ENCODE measurements around the gene COL5A1. TPM values are rescaled to one million over a fixed set of nuclear protein-coding genes. Genes with fewer than 3 reads are reported as not detected.

The COL5A1 gene
- total RNA-seq, 1 donor from 2014 or later: 1,552 TPM

- H3K27me3 Mint-ChIP-seq (ENCODE audit: unreplicated experiment): no peaks in the 10 kb centered on the region
- TF ChIP-seq CTCF (IDR thresholded peaks at IDR 0.05): no peak
- peaks cover 46% of the 10 kb centered on the region for H3K4me1 Mint-ChIP-seq (ENCODE audit: unreplicated experiment)
- H3K4me3 Mint-ChIP-seq (ENCODE audit: unreplicated experiment): no peak overlapping the region
- H3K36me3 Mint-ChIP-seq (ENCODE audit: unreplicated experiment): peaks cover 2% of the 10 kb centered on the region
- no peak for DNase-seq (ENCODE audit: extremely low spot score, unreplicated experiment)
- no peak overlapping the region for H3K27ac Mint-ChIP-seq (ENCODE audit: unreplicated experiment)
- no peaks in the 10 kb centered on the region for H3K9me3 Mint-ChIP-seq (ENCODE audit: unreplicated experiment)
Measured at GRCh38 chr9:134685784-134686183, 44.2 kb downstream of the COL5A1 start.

GRCh38 chr9:134686896-134687295, 45.3 kb downstream of the COL5A1 start:
- Mint-ChIP-seq H3K4me3 (ENCODE audit: unreplicated experiment) (no peak overlapping the region), H3K36me3 (ENCODE audit: unreplicated experiment) (peaks cover 4% of the 10 kb centered on the region), H3K27me3 (ENCODE audit: unreplicated experiment) (no peaks in the 10 kb centered on the region), H3K4me1 (ENCODE audit: unreplicated experiment) (peaks cover 43% of the 10 kb centered on the region), H3K27ac (ENCODE audit: unreplicated experiment) (no peak overlapping the region), H3K9me3 (ENCODE audit: unreplicated experiment) (no peaks in the 10 kb centered on the region)
- TF ChIP-seq CTCF (IDR thresholded peaks at IDR 0.05): no peak
- DNase-seq (ENCODE audit: extremely low spot score, unreplicated experiment): no peak

GRCh38 chr9:134687556-134687955, 46.0 kb downstream of the COL5A1 start:
- Mint-ChIP-seq H3K36me3 (ENCODE audit: unreplicated experiment) (peaks cover 8% of the 10 kb centered on the region), H3K9me3 (ENCODE audit: unreplicated experiment) (no peaks in the 10 kb centered on the region), H3K27me3 (ENCODE audit: unreplicated experiment) (no peaks in the 10 kb centered on the region), H3K27ac (ENCODE audit: unreplicated experiment) (peak overlapping the region; percentile 66), H3K4me3 (ENCODE audit: unreplicated experiment) (no peak overlapping the region), H3K4me1 (ENCODE audit: unreplicated experiment) (peaks cover 39% of the 10 kb centered on the region)
- no peak for DNase-seq (ENCODE audit: extremely low spot score, unreplicated experiment)
- TF ChIP-seq CTCF (IDR thresholded peaks at IDR 0.05): no peak

GRCh38 chr9:134688231-134688630, 46.6 kb downstream of the COL5A1 start:
- no peak for DNase-seq (ENCODE audit: extremely low spot score, unreplicated experiment)
- no peak for TF ChIP-seq CTCF (IDR thresholded peaks at IDR 0.05)
- H3K4me3 Mint-ChIP-seq (ENCODE audit: unreplicated experiment): no peak overlapping the region

DNA sequence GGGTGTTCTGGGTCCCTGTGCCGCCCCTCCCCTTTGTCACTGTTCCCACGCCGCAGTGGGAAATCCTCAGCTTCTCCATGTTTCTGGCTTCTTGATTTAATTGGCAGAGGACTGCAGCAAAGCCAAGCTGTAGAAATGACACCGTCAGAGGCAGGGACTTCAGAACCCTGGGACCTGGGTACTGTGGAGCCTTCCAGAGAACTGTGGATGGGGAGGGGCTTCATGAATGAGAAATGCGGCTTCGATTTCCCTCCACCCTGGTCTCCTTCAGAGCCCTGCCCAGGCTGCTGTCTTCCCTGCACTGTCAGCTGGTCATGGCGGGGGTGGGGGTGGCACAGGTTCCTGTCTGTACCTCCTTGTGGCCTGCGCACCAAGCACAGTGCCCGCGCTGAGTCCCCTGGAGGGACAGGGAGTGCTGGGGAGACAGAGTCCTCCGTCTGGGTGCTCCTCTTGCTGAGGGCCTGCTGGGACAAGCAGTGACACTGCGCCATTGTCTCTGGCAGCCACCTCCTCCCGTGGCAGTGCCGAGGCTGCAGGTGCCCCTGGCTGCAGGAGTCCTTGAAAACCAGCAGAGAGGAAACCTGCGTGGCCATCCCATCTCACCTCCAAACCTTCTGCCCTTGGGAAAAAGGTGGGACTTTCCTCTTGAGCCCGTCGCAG, 47.2 kb downstream of the COL5A1 start:
- peaks cover 19% of the 10 kb centered on the region for H3K36me3 Mint-ChIP-seq (ENCODE audit: unreplicated experiment)

More at GRCh38 chr9:134688231-134688630, 46.6 kb downstream of the COL5A1 start:
- H3K4me1 Mint-ChIP-seq (ENCODE audit: unreplicated experiment): peaks cover 36% of the 10 kb centered on the region
- peaks cover 14% of the 10 kb centered on the region for H3K36me3 Mint-ChIP-seq (ENCODE audit: unreplicated experiment)
- peak overlapping the region; percentile 66 for H3K27ac Mint-ChIP-seq (ENCODE audit: unreplicated experiment)
- H3K27me3 Mint-ChIP-seq (ENCODE audit: unreplicated experiment): no peaks in the 10 kb centered on the region
- no peaks in the 10 kb centered on the region for H3K9me3 Mint-ChIP-seq (ENCODE audit: unreplicated experiment)

More for the DNA sequence above, 47.2 kb downstream of the COL5A1 start:
- H3K4me1 Mint-ChIP-seq (ENCODE audit: unreplicated experiment): peaks cover 37% of the 10 kb centered on the region
- no peaks in the 10 kb centered on the region for H3K9me3 Mint-ChIP-seq (ENCODE audit: unreplicated experiment)
- TF ChIP-seq CTCF (IDR thresholded peaks at IDR 0.05): no peak
- H3K27ac Mint-ChIP-seq (ENCODE audit: unreplicated experiment): no peak overlapping the region
- no peaks in the 10 kb centered on the region for H3K27me3 Mint-ChIP-seq (ENCODE audit: unreplicated experiment)
- no peak overlapping the region for H3K4me3 Mint-ChIP-seq (ENCODE audit: unreplicated experiment)
- no peak for DNase-seq (ENCODE audit: extremely low spot score, unreplicated experiment)

All from osteocyte (in vitro differentiated cells).